ENCODE measurements around the gene IFNAR1.

The IFNAR1 gene

GRCh38 chr21:33402001-33402979 is 77.5 kb downstream of the IFNAR1 start:
- no peak for DNase-seq (ENCODE audit: low read depth)

GRCh38 chr21:33403128-33403785 is 78.5 kb downstream of the IFNAR1 start, which contains the start of gene IFNGR2:
TSS of gene IFNGR2 (plus strand) at chr21:33403413. CDS start at chr21:33403544, 131 bp downstream.
- peak; percentile 41 for DNase-seq (ENCODE audit: low read depth)

DNA sequence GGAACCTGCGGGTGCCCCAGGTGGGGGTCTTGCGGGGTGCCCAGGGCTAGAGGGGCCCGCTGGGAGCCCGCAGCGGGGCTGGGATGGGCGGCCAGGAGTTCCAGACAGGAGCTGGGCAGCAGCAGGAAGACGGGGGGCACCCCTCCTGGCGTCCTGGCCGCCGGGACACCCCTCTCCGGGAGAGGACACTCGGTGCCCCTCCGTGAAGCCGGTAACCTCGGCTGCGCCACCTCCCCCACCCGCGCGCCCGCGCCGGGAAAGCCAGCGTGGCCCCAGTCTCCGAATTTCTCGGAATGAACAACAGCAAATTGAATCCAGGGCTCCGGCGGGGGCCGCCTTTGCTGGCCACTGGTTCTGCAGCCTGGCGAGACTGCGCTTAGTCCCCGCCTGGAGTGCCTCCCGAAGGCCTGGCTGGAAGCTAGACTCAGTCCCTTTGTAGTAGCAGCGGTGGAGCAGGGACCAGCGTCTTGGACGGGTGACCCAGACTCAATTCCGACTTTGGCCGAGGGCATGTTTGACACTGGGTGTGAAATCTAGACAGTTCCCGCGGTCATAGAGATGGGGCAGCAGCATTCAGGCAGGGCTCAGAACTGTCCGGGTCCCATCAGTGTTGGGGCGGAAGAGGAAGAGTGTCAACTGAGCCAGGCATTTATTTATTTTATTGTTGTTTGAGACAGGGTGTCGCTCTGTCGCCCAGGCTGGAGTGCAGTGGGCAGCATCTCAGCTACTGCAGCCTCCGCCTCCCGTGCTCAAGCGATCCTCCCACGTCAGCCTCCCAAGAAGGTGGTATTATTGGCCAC is 79.2 kb downstream of the IFNAR1 start:
- DNase-seq (ENCODE audit: low read depth): no peak

DNA sequence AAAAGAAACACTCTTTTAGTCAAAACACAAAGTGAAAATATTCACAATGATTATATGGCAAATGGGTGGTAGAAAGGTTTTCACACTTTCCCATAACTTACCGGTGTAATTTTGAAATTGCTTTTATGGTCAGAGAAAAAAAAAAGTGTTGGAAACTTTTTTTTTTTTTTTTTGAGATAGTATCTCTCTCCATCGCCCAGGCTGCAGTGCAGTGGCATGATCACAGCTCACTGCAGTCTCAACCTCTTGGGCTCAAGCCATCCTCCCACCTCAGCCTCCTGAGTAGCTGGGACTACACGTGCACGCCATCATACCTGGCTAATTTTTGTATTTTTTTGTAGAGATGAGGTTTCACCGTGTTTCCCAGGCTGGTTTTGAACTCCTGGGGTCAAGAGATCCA is 81.7 kb downstream of the IFNAR1 start:
- no peak for DNase-seq (ENCODE audit: low read depth)
